A549 (cell line): Measurements from ENCODE around the gene METTL5. TPM values are rescaled to one million over a fixed set of nuclear protein-coding genes. Genes with fewer than 3 reads are reported as not detected.
"Not testable (repeated sequence)": the region's sequence is repeated elsewhere in the genome, so short reads cannot be mapped to it uniquely, and the experiment has no call there.

ENCODE experiments used
- ATAC-seq, 2 experiments: fragments of 200-7000 bp in 1 of 2; fragments of >200 bp in 1 of 2; cut with Nextera tagmentation in 1 of 2; cut with Tn5 transposase in 1 of 2; 3 replicates each; pipeline versions ENCODE4 v1.8.0 to v1.9.1; 2018 to 2020; ENCODE audit warnings: mild to moderate bottlenecking in 1 of 2, moderate library complexity in 1 of 2
- CTCF ChIA-PET: fragments of 300-600 bp; sonication (Branson Sonifier 250); formaldehyde crosslinking; extraction: SDS; loops from one replicate; lab custom pipeline; 2021; ENCODE audit warnings: antibody characterized with exemption, inconsistent platforms; lab: Yijun Ruan, JAX
- POLR2A ChIA-PET: fragments of 350-600 bp; formaldehyde crosslinking; extraction: SDS; loops from one replicate; lab custom pipeline; 2021; ENCODE audit warnings: antibody characterized with exemption, inconsistent platforms; lab: Yijun Ruan, JAX
- DNase-seq, 2 experiments: peaks; one replicate each; pipeline versions ENCODE4 v3.0.0 to v3.0.0-alpha.2; 2011 to 2016; ENCODE audit warnings: low read depth in 1 of 2, low spot score in 1 of 2
- FAIRE-seq: peaks from 2 replicates; lab custom pipeline; 2011; peaks lifted over from hg19 to GRCh38; lab: Jason Lieb, UNC
- H3K27ac ChIP-seq, 2 experiments: fragments of >200 bp; sonication (Bioruptor Twin); formaldehyde crosslinking; 3 replicates each; pipeline ENCODE4 v1.5.1; 2016 to 2017
- H3K4me1 ChIP-seq: fragments of >200 bp; sonication (Bioruptor Twin); formaldehyde crosslinking; 3 replicates; pipeline ENCODE4 v1.6.1; 2016
- H3K4me2 ChIP-seq: fragments of >200 bp; sonication (Bioruptor Twin); formaldehyde crosslinking; 3 replicates; pipeline ENCODE4 v1.6.1; 2016
- H3K4me3 ChIP-seq: fragments of >200 bp; sonication (Bioruptor Twin); formaldehyde crosslinking; 3 replicates; pipeline ENCODE4 v1.5.1; 2016
- H3K9me3 ChIP-seq: fragments of >200 bp; sonication (Bioruptor Twin); formaldehyde crosslinking; 3 replicates; pipeline ENCODE4 v1.6.1; 2016
- ATOH8 ChIP-seq: fragments of 250-450 bp; sonication (Bioruptor Pico); IDR thresholded peaks from 2 replicates; pipeline ENCODE4 v1.5.0; 2020; ENCODE audit warnings: low read depth, mild to moderate bottlenecking, moderate library complexity
- BHLHE40 ChIP-seq: IDR thresholded peaks from 2 replicates; pipeline ENCODE4 v1.6.1; 2012; ENCODE audit warnings: low read depth, low read length, inconsistent platforms
- CBX8 ChIP-seq: fragments of 200-600 bp; sonication (generic); IDR thresholded peaks from 2 replicates; pipeline ENCODE4 v1.6.1; 2016
- CHD4 ChIP-seq: fragments of 200-600 bp; sonication (generic); IDR thresholded peaks from 2 replicates; pipeline ENCODE4 v1.6.1; 2016; ENCODE audit warnings: antibody characterized with exemption, mild to moderate bottlenecking, borderline replicate concordance
- EHF ChIP-seq: fragments of 250-450 bp; sonication (Bioruptor Pico); IDR thresholded peaks from 2 replicates; pipeline ENCODE4 v1.5.0; 2020; ENCODE audit warnings: mild to moderate bottlenecking
- EP300 ChIP-seq, 2 experiments: fragments of >200 bp; sonication (Bioruptor Twin); formaldehyde crosslinking; IDR thresholded peaks; 2 replicates in 1 of 2; 3 replicates in 1 of 2; pipeline ENCODE4 v1.6.1; 2016 to 2017
- FOSB ChIP-seq: fragments of 250-450 bp; sonication (Bioruptor Pico); IDR thresholded peaks from 2 replicates; pipeline ENCODE4 v1.5.0; 2020; ENCODE audit warnings: mild to moderate bottlenecking, moderate library complexity
- HOXA7 ChIP-seq: fragments of 250-450 bp; sonication (Bioruptor Pico); IDR thresholded peaks from 2 replicates; pipeline ENCODE4 v1.5.0; 2020; ENCODE audit warnings: mild to moderate bottlenecking, moderate library complexity
- JUN ChIP-seq, 2 experiments: fragments of >200 bp; sonication (Bioruptor Twin); formaldehyde crosslinking; IDR thresholded peaks; 2 replicates in 1 of 2; 3 replicates in 1 of 2; pipeline ENCODE4 v1.6.1; 2016 to 2017
- KDM1A ChIP-seq: fragments of 200-600 bp; sonication (generic); IDR thresholded peaks from 2 replicates; pipeline ENCODE4 v1.6.1; 2016; ENCODE audit warnings: low read depth, mild to moderate bottlenecking
- MAZ ChIP-seq: fragments of 150-350 bp; IDR thresholded peaks from 2 replicates; pipeline ENCODE4 v1.6.1; 2014; ENCODE audit warnings: antibody characterized with exemption, low read depth, low read length, borderline replicate concordance
- MYC ChIP-seq: IDR thresholded peaks from 2 replicates; pipeline ENCODE4 v1.6.1; 2012; ENCODE audit warnings: mild to moderate bottlenecking, inconsistent platforms, low read length, improper control_type of control experiment, borderline replicate concordance
- NFE2L2 ChIP-seq: fragments of 150-350 bp; conservative IDR thresholded peaks from 2 replicates; pipeline ENCODE4 v1.6.1; 2014; ENCODE audit warnings: low read length
- RAD21 ChIP-seq, 2 experiments: fragments of >200 bp in 1 of 2; sonication (Bioruptor Twin) in 1 of 2; formaldehyde crosslinking in 1 of 2; IDR thresholded peaks in 1 of 2; conservative IDR thresholded peaks in 1 of 2; 2 replicates in 1 of 2; 3 replicates in 1 of 2; pipeline ENCODE4 v1.6.1; 2012 to 2018; ENCODE audit warnings: inconsistent platforms in 1 of 2
- RARB ChIP-seq: fragments of 250-450 bp; sonication (Bioruptor Pico); IDR thresholded peaks from 2 replicates; pipeline ENCODE4 v1.8.0; 2021; ENCODE audit warnings: mild to moderate bottlenecking, moderate library complexity
- SMC3 ChIP-seq: fragments of >200 bp; sonication (Bioruptor Twin); formaldehyde crosslinking; IDR thresholded peaks from 3 replicates; pipeline ENCODE4 v1.6.1; 2018; ENCODE audit warnings: inconsistent platforms
- SREBF2 ChIP-seq: fragments of 450-650 bp; IDR thresholded peaks from 2 replicates; pipeline ENCODE4 v1.6.1; 2014; ENCODE audit warnings: mild to moderate bottlenecking, moderate library complexity
- TFCP2L1 ChIP-seq: fragments of 250-450 bp; sonication (Bioruptor Pico); IDR thresholded peaks from 2 replicates; pipeline ENCODE4 v1.5.0; 2021; ENCODE audit warnings: mild to moderate bottlenecking
- USF2 ChIP-seq: fragments of 450-650 bp; IDR thresholded peaks from 2 replicates; pipeline ENCODE4 v1.6.1; 2014; ENCODE audit warnings: antibody characterized with exemption
- WGBS: methylation state at CpG from one replicate; pipeline ENCODE4 v1.1.6; 2017; ENCODE audit errors: missing lambda C conversion rate; 5-methylcytosine and 5-hydroxymethylcytosine counted together
- polyA plus RNA-seq, 4 experiments: library from polyadenylated mRNA; depleted of rRNA in 3 of 4; stranded (reverse); fragments of >200 nt; fragmentation: RNase III in 1 of 4; extraction: RNeasy Plus Mini Kit Qiagen cat#74134 plus additional on column Dnase treatment in 1 of 4; gene quantifications; 2 replicates in 3 of 4; 3 replicates in 1 of 4; pipeline ENCODE4 v1.2.3, GENCODE V29; 2011 to 2017
- TF ChIP-seq, protein P1 (sequence below): IDR thresholded peaks from 2 replicates; pipeline ENCODE4 v1.6.1; 2012; ENCODE audit warnings: low read depth, borderline replicate concordance
- TF ChIP-seq, protein P2 (sequence below): fragments of >200 bp; sonication (Bioruptor Twin); formaldehyde crosslinking; IDR thresholded peaks from 3 replicates; pipeline ENCODE4 v1.6.1; 2016
- TF ChIP-seq, protein P3 (sequence below): fragments of 250-450 bp; sonication (Bioruptor Pico); IDR thresholded peaks from 2 replicates; pipeline ENCODE4 v1.5.0; 2021; ENCODE audit warnings: mild to moderate bottlenecking, moderate library complexity, borderline replicate concordance
- TF ChIP-seq, protein P4 (sequence below): fragments of 150-350 bp; IDR thresholded peaks from 2 replicates; pipeline ENCODE4 v1.6.1; 2014; ENCODE audit warnings: low read depth, mild to moderate bottlenecking, low read length

Gene METTL5
- polyA plus RNA-seq, 2 of the 4 experiments (the other 2 are of a cell fraction): 86.9 to 97.6 TPM

DNA sequence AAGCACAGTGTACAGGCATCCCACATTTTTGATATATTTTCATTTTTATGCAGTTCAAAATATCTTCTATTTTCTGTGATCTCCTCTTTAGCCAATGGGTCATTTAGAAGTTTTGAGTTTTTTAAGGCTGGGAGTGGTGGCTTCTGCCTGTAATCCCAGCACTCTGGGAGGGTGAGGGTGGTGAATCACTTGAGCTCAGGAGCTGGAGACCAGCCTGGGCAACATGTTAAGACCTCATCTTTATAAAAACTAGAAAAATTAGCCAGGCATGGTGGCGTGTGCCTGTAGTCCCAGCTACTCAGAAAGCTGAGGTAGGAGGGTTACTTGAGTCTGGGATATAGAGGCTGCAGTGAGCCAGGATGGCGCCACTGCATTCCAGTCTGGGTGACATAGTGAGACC is 20.3 kb upstream of the METTL5 start:
- 97% methylated on average over 2 of the region's 2 CpGs for WGBS
- CTCF ChIA-PET: interaction anchor here (1.0 to 1.2 kb wide), 2 partner anchors 13 to 20 kb away, joined by 4 read pairs; partner anchors contain the start of gene METTL5

GRCh38 chr2:169841625-169842024 is 16.9 kb upstream of the METTL5 start:
- H3K9me3 ChIP-seq, CTCF ChIA-PET, H3K4me3 ChIP-seq, H3K27ac ChIP-seq, FAIRE-seq, H3K4me1 ChIP-seq, H3K4me2 ChIP-seq, DNase-seq, POLR2A ChIA-PET, ATAC-seq: not testable (repeated sequence)
- WGBS: 95% methylated on average over 4 of the region's 24 CpGs

More for the DNA sequence above, 20.3 kb upstream of the METTL5 start:
- POLR2A ChIA-PET: no interaction called here
- Histone ChIP-seq H3K4me2 (no peak overlapping the region), H3K4me1 (no peaks in the 10 kb centered on the region), H3K4me3 (no peak overlapping the region), H3K27ac (no peak overlapping the region), H3K9me3 (no peaks in the 10 kb centered on the region)
- DNase-seq (no peak), ATAC-seq (no peak), FAIRE-seq (no peak)
- TF ChIP-seq SMC3: no peak
- TF ChIP-seq EHF (CRISPR knock-in tag): no peak
- TF ChIP-seq EP300 (IDR thresholded peaks at IDR 0.05): no peak
- no peak for TF ChIP-seq BHLHE40
- TF ChIP-seq RAD21 (conservative IDR thresholded peaks at IDR 0.05 in 1 of 2, IDR thresholded peaks at IDR 0.05 in 1 of 2): no peak
- TF ChIP-seq, protein P1, sequence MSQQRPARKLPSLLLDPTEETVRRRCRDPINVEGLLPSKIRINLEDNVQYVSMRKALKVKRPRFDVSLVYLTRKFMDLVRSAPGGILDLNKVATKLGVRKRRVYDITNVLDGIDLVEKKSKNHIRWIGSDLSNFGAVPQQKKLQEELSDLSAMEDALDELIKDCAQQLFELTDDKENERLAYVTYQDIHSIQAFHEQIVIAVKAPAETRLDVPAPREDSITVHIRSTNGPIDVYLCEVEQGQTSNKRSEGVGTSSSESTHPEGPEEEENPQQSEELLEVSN: no peak
- TF ChIP-seq FOSB (CRISPR knock-in tag): no peak
- TF ChIP-seq, protein P2, sequence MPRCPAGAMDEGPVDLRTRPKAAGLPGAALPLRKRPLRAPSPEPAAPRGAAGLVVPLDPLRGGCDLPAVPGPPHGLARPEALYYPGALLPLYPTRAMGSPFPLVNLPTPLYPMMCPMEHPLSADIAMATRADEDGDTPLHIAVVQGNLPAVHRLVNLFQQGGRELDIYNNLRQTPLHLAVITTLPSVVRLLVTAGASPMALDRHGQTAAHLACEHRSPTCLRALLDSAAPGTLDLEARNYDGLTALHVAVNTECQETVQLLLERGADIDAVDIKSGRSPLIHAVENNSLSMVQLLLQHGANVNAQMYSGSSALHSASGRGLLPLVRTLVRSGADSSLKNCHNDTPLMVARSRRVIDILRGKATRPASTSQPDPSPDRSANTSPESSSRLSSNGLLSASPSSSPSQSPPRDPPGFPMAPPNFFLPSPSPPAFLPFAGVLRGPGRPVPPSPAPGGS: no peak

DNA sequence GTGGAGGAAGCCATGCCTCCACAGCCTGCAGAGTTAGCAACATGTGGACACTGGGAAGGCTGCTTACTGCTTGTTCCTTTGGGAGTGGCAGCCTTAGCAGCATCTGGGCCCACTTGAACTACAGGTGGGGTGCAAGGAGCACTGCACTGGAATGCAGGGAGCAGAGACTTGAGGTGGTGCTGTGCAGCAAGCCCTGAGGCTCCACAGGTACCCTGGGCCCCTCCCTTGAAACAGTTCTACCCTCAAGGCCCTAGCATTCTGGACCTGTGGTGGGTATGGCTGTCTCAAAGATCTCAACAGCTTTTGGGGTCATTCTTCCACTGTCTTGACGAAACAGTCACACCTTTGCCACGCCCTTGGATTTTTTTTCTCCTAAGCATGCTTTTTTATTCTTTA is 16.0 kb upstream of the METTL5 start:
- no peak for TF ChIP-seq MAZ
- no peak for TF ChIP-seq FOSB (CRISPR knock-in tag)
- TF ChIP-seq USF2: no peak
- no peak for TF ChIP-seq RARB (CRISPR knock-in tag)
- no peak for TF ChIP-seq KDM1A
- no peak for TF ChIP-seq MYC
- TF ChIP-seq, protein P3, sequence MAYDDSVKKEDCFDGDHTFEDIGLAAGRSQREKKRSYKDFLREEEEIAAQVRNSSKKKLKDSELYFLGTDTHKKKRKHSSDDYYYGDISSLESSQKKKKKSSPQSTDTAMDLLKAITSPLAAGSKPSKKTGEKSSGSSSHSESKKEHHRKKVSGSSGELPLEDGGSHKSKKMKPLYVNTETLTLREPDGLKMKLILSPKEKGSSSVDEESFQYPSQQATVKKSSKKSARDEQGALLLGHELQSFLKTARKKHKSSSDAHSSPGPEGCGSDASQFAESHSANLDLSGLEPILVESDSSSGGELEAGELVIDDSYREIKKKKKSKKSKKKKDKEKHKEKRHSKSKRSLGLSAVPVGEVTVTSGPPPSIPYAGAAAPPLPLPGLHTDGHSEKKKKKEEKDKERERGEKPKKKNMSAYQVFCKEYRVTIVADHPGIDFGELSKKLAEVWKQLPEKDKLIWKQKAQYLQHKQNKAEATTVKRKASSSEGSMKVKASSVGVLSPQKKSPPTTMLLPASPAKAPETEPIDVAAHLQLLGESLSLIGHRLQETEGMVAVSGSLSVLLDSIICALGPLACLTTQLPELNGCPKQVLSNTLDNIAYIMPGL: no peak
- no peak for TF ChIP-seq RAD21 (conservative IDR thresholded peaks at IDR 0.05 in 1 of 2, IDR thresholded peaks at IDR 0.05 in 1 of 2)
- no peak for TF ChIP-seq CBX8
- TF ChIP-seq SREBF2: no peak
- TF ChIP-seq, protein P4, sequence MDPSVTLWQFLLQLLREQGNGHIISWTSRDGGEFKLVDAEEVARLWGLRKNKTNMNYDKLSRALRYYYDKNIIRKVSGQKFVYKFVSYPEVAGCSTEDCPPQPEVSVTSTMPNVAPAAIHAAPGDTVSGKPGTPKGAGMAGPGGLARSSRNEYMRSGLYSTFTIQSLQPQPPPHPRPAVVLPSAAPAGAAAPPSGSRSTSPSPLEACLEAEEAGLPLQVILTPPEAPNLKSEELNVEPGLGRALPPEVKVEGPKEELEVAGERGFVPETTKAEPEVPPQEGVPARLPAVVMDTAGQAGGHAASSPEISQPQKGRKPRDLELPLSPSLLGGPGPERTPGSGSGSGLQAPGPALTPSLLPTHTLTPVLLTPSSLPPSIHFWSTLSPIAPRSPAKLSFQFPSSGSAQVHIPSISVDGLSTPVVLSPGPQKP: no peak
- TF ChIP-seq ATOH8 (CRISPR knock-in tag): no peak
- TF ChIP-seq JUN (IDR thresholded peaks at IDR 0.05): no peak
- no peak for TF ChIP-seq EHF (CRISPR knock-in tag)
- TF ChIP-seq HOXA7 (CRISPR knock-in tag): no peak
- TF ChIP-seq CHD4: no peak
- TF ChIP-seq NFE2L2: no peak
- TF ChIP-seq TFCP2L1: no peak
- TF ChIP-seq, protein P2: no peak
- TF ChIP-seq, all 56 proteins: peak for 0
- 90% methylated on average over 2 of the region's 2 CpGs for WGBS
- Histone ChIP-seq H3K27ac (no peak overlapping the region), H3K9me3 (no peaks in the 10 kb centered on the region), H3K4me1 (no peaks in the 10 kb centered on the region), H3K4me2 (no peak overlapping the region), H3K4me3 (no peak overlapping the region)
- POLR2A ChIA-PET: no interaction called here
- CTCF ChIA-PET: no interaction called here
- FAIRE-seq: no peak
- DNase-seq: no peak
- no peak; a peak in 1 of 6 replicates for ATAC-seq
